ENCODE measurements around the gene PRMT3. TPM values are rescaled to one million over a fixed set of nuclear protein-coding genes. Genes with fewer than 3 reads are reported as not detected.

The PRMT3 gene
- polyA plus RNA-seq, 1 donor (not counting 4 experiments of a cell fraction or from before 2014, with no cell fraction given), result 29.4 TPM

DNA sequence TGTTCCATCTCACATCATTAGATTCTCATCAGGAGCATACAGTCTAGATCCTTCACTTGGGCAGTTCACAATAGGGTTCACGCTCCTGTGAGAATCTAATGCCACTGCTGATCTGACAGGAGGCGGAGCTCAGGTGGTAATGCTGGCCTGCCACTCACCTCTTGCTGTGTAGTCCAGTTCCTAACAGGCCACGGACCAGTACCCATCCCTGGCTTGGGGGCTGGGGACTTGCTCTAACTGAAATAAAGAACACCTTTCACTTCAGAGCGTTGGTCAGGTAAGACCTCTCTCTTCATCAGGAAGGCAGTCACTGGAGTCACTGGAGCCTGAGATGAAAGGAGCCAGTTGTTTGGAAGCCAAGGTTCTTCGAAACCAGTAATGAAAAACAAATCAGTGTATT lies 41.7 kb downstream of the PRMT3 start:
- no peaks in the 10 kb centered on the region for H3K36me3 ChIP-seq (ENCODE audit: control insufficient read depth in 2 of 2, extremely low read depth in 1 of 2, insufficient read depth in 2 of 2, low read length in 2 of 2)
- DNase-seq (ENCODE audit: low read depth, low spot score) (no peak), FAIRE-seq (no peak)
- H2AFZ ChIP-seq (ENCODE audit: control insufficient read depth, low read length), result no peak overlapping the region
- H3K27ac ChIP-seq (ENCODE audit: control insufficient read depth, insufficient read depth, low read length), result no peak overlapping the region
- H3K9me3 ChIP-seq (ENCODE audit: control insufficient read depth, low read depth, low read length), result no peaks in the 10 kb centered on the region
- no peaks in the 10 kb centered on the region for H3K4me1 ChIP-seq (ENCODE audit: control insufficient read depth, extremely low read depth, insufficient read depth, low read length)
- no peaks in the 10 kb centered on the region for H4K20me1 ChIP-seq (ENCODE audit: control insufficient read depth, extremely low read depth, insufficient read depth, low read length)
- no peaks in the 10 kb centered on the region for H3K9me1 ChIP-seq (ENCODE audit: control insufficient read depth, extremely low read depth, insufficient read depth, low read length)
- H3K27me3 ChIP-seq (ENCODE audit: control insufficient read depth, extremely low read depth, insufficient read depth, low read length), result no peaks in the 10 kb centered on the region
- H3K4me3 ChIP-seq (ENCODE audit: control insufficient read depth in 2 of 3, extremely low read depth in 1 of 3, insufficient read depth in 2 of 3, low read depth in 1 of 3, low read length in 3 of 3), result no peak overlapping the region
- H3K9ac ChIP-seq (ENCODE audit: control insufficient read depth, extremely low read depth, insufficient read depth, low read length), result no peak overlapping the region
- dilution Hi-C loops (cut with MboI; ENCODE audit: extremely low pct_ligation_motif_present, low sequenced_read_pairs), result no loop called here
- TF ChIP-seq CTCF (optimal IDR thresholded peaks at IDR 0.05 in 1 of 3, IDR thresholded peaks at IDR 0.05 in 1 of 3, conservative IDR thresholded peaks at IDR 0.05 in 1 of 3; ENCODE audit: extremely low read depth in 1 of 3, insufficient read depth in 2 of 3, low read length in 3 of 3), result no peak
- TF ChIP-seq EZH2 (IDR thresholded peaks at IDR 0.05; ENCODE audit: low read length), result no peak
- no peaks in the 10 kb centered on the region for H3K79me2 ChIP-seq (ENCODE audit: control insufficient read depth, insufficient read depth, low read length)
- H3K4me2 ChIP-seq (ENCODE audit: control insufficient read depth, extremely low read depth, insufficient read depth, low read depth, low read length), result no peak overlapping the region

GRCh38 chr11:20438637-20439036 lies 51.1 kb downstream of the PRMT3 start:
- no peak overlapping the region for H3K4me2 ChIP-seq (ENCODE audit: control insufficient read depth, extremely low read depth, insufficient read depth, low read depth, low read length)
- H3K4me1 ChIP-seq (ENCODE audit: control insufficient read depth, extremely low read depth, insufficient read depth, low read length), result no peaks in the 10 kb centered on the region
- H2AFZ ChIP-seq (ENCODE audit: control insufficient read depth, low read length), result no peak overlapping the region
- H3K4me3 ChIP-seq (ENCODE audit: control insufficient read depth in 2 of 3, extremely low read depth in 1 of 3, insufficient read depth in 2 of 3, low read depth in 1 of 3, low read length in 3 of 3), result no peak overlapping the region
- no peaks in the 10 kb centered on the region for H3K9me3 ChIP-seq (ENCODE audit: control insufficient read depth, low read depth, low read length)
- no peak overlapping the region for H3K9ac ChIP-seq (ENCODE audit: control insufficient read depth, extremely low read depth, insufficient read depth, low read length)
- H3K27me3 ChIP-seq (ENCODE audit: control insufficient read depth, extremely low read depth, insufficient read depth, low read length), result no peaks in the 10 kb centered on the region
- no peak for FAIRE-seq
- no peak overlapping the region for H3K27ac ChIP-seq (ENCODE audit: control insufficient read depth, insufficient read depth, low read length)
- dilution Hi-C loops (cut with MboI; ENCODE audit: extremely low pct_ligation_motif_present, low sequenced_read_pairs), result no loop called here
- H3K79me2 ChIP-seq (ENCODE audit: control insufficient read depth, insufficient read depth, low read length), result no peaks in the 10 kb centered on the region
- no peaks in the 10 kb centered on the region for H3K9me1 ChIP-seq (ENCODE audit: control insufficient read depth, extremely low read depth, insufficient read depth, low read length)
- no peak for DNase-seq (ENCODE audit: low read depth, low spot score)
- peaks cover 0 to 5% of the 10 kb centered on the region in 2 experiments for H3K36me3 ChIP-seq (ENCODE audit: control insufficient read depth in 2 of 2, extremely low read depth in 1 of 2, insufficient read depth in 2 of 2, low read length in 2 of 2)
- H4K20me1 ChIP-seq (ENCODE audit: control insufficient read depth, extremely low read depth, insufficient read depth, low read length), result no peaks in the 10 kb centered on the region
- no peak for TF ChIP-seq EZH2 (IDR thresholded peaks at IDR 0.05; ENCODE audit: low read length)
- no peak for TF ChIP-seq CTCF (optimal IDR thresholded peaks at IDR 0.05 in 1 of 3, IDR thresholded peaks at IDR 0.05 in 1 of 3, conservative IDR thresholded peaks at IDR 0.05 in 1 of 3; ENCODE audit: extremely low read depth in 1 of 3, insufficient read depth in 2 of 3, low read length in 3 of 3)
